ENCODE results near the gene HCFC1.

- TF ChIP-seq POLR2A (IDR thresholded peaks at IDR 0.05) (no peak), CTCF (IDR thresholded peaks at IDR 0.05) (no peak)
Measured at GRCh38 chrX:153950127-153950526, 21.5 kb downstream of the HCFC1 start.
